Measurements from ENCODE around the gene CALHM2.

The CALHM2 gene

GRCh38 chr10:103475437-103475836 lies 23.3 kb upstream of the CALHM2 start:
- DNase-seq: no peak

- no peak for DNase-seq
These were observed 21.9 kb upstream of the CALHM2 start for GRCh38 chr10:103474077-103474476.

- no peak for DNase-seq
These were observed 21.1 kb upstream of the CALHM2 start for GRCh38 chr10:103473261-103473671.

- no peak for DNase-seq
These were observed 19.8 kb upstream of the CALHM2 start for GRCh38 chr10:103472005-103472404.

- DNase-seq: peak; percentile 82
These were observed 18.8 kb upstream of the CALHM2 start for GRCh38 chr10:103470761-103471653.

GRCh38 chr10:103469201-103469600 lies 17.0 kb upstream of the CALHM2 start:
- no peak for DNase-seq

GRCh38 chr10:103467406-103467805 lies 15.2 kb upstream of the CALHM2 start:
- DNase-seq: peak; percentile 12

- DNase-seq: no peak
These were observed 14.6 kb upstream of the CALHM2 start for GRCh38 chr10:103466734-103467133.

- DNase-seq: no peak
These were observed 13.4 kb upstream of the CALHM2 start for GRCh38 chr10:103465411-103466179.

GRCh38 chr10:103463499-103463898 lies 11.3 kb upstream of the CALHM2 start:
- DNase-seq: no peak

GRCh38 chr10:103459615-103460014 lies 7.4 kb upstream of the CALHM2 start:
- no peak for DNase-seq

- DNase-seq: no peak
These were observed 6.5 kb upstream of the CALHM2 start, which contains the start of gene CALHM1 for GRCh38 chr10:103458720-103459119. Gene CALHM1 (minus strand): TSS chr10:103458900. CDS start chr10:103458751, 149 bp downstream.

- no peak for DNase-seq
These were observed 5.9 kb upstream of the CALHM2 start for GRCh38 chr10:103457896-103458583.

GRCh38 chr10:103457176-103457712 lies 5.1 kb upstream of the CALHM2 start:
- no peak for DNase-seq

- no peak for DNase-seq
These were observed 4.0 kb upstream of the CALHM2 start for GRCh38 chr10:103456074-103456660.

GRCh38 chr10:103455235-103455634 lies 3.1 kb upstream of the CALHM2 start:
- no peak for DNase-seq

GRCh38 chr10:103454026-103454425 lies 1.9 kb upstream of the CALHM2 start:
- no peak for DNase-seq

- DNase-seq: no peak
These were observed 498 bp upstream of the CALHM2 start for GRCh38 chr10:103452506-103453230.

- DNase-seq: peak; percentile 55
These were observed 918 bp downstream of the CALHM2 start for GRCh38 chr10:103451091-103451813.

GRCh38 chr10:103450201-103450695 lies 1.9 kb downstream of the CALHM2 start:
- DNase-seq: no peak

All from CD4-positive, alpha-beta T cell treated with Interleukin-21 for 1 hour (primary cell).